Measurements from ENCODE around the gene UBE2J1.
"Not testable (repeated sequence)": the region's sequence is repeated elsewhere in the genome, so short reads cannot be mapped to it uniquely, and the experiment has no call there.

Gene UBE2J1

DNA sequence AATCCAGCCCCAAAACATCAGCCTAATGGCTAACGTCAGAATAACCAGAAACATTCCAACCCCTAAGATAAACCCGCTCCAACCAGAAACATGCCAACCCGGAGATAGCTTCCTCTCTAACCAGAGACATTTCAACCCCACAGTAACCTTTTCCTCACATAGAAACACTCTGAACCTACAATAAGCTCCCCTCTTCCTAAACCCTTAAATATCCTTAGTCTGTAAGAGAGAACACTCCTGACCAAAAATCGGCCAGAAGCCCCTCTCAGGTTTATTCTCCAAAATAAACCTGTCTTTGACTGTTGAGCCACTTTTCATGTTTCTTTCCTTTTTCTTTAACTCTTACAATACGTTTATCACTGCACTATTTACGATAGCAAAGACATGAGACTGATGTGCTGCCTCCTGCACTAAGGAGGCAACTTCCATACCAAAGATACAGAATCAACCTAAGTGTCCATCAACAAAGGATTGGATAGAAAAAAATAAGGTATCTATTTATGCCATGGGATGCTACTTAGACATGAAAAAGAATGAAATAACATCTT, 32.4 kb downstream of the UBE2J1 start:
- no peak for DNase-seq (ENCODE audit: low spot score)

DNA sequence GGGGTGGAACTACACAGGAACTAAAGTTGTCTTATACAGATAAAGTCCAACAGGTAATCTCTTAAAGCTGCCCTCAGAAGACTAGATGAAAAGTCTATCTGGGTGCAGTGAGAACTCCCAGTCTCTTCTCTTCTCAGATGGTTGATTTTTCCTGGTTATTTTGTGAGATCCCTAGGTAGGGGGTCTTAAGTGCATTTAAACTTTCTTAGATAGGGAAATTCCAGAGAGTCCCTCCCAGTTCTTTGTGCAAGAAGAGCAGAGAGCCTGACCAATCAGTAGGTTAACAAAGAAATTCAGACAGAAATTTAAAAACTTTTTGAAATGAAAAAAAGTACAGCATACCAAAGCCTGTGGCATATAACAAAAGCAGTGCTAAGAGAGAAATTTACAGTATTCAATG, 35.5 kb downstream of the UBE2J1 start:
- no peak for DNase-seq (ENCODE audit: low spot score)

DNA sequence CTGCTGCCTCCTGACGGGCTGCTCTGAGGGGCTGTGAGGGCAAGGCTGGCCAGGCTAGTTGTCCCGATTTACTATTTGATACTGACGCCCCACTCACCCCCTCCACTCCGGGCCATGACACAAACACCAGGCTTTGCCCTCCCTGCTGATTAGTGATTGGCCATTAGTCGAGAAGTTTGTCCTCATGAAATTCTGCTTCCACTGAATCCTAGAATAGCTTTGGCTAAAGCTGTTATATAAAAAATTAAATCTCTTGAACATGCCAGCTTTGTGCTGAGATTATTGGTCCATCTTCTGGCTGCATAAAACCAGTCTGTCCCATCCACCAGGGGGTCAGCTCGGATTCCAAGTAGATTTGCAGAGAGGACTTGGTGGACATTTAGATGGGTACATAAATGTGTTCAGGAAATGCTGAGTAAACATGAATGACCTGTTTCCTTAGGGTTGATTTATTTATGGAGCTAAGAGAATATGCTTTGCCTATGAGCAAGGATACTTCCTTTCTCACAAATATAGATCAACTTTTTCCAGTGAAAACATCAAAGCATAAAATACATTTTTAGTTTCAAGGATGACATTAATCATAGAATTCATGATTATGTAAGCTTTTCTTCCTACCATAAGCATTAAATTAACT, 37.2 kb downstream of the UBE2J1 start, which contains the start of gene GABRR2:
TSS of gene GABRR2 (minus strand) at position 51 of the 637 bp plus-strand sequence. CDS start 134 bp downstream, outside the sequence.
- DNase-seq (ENCODE audit: low spot score) = no peak

DNA sequence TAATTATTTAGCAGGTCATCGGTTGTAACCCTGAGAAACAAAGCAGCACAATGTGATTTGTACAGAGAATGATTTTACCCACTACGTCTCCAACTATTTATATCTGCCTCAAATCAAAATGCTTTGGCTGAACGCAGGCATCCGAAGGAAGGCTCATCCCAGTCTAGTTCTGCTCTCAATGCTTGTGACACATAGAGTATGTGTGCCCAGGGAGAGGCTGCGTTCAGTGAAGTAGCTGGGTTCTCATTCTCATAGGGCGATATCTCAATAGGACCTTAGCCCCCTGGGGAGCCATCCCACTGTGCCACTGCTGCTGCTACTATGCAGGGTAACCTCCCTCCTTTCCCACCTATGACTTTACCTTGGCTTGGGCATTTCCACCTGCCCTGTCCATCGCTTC, 37.8 kb downstream of the UBE2J1 start:
- DNase-seq (ENCODE audit: low spot score) = no peak

GRCh38 chr6:89313006-89313405, 39.5 kb downstream of the UBE2J1 start:
- peak; percentile 56 for DNase-seq (ENCODE audit: low spot score)

DNA sequence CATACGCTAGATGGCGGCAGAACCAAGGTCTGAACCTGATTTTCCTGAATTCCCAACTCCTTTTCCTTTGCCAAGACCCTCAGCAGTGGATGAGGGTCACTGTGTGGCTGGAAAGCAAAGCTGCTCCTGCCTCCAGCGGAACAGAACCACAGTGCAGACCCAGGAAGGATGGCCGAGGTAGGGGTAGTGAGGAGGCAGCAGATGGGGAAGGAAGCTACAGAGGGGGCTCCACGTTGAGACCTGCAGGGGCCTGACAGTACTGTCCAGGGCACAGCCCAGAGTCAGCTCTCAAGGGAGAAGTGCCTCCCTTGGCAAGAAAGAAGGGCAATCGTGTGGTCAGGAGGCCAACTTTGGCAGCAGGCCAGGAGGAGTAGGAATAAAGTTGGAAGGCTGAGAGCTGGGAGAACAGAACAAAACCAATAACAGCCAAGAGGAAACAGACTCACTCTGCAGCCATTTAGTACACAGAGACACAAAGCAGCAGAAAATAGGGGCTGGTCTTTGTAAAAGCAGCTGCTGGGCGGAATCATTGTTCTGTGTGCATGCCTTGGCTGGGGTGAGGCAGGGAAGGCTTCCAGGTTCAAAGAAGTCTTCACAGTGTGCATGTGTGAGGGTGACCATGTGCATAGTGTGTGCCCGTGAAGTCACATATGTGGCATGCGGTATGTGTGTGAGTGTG, 40.5 kb downstream of the UBE2J1 start:
- peak; percentile 62 for DNase-seq (ENCODE audit: low spot score)

GRCh38 chr6:89311530-89311852, 41.0 kb downstream of the UBE2J1 start:
- DNase-seq (ENCODE audit: low spot score) = no peak

DNA sequence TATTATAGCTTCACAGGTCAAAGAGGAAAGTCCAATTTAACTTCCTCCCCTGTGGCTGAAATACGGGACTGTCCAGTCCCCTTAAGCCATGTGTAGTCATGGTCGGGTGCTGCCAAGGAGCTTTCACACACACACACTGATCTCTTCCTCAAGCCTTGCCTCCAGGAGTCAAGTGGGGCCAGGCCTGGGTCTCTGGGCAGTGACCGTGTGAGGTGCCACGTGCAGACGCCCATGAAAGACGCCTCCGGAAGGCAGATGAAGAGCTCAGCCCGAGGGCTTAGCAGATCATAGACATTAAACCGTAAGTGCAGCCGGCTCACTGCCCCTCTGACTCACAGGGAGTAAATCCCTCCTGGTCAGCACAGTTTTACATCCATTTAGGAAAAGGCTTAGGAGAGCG, 41.6 kb downstream of the UBE2J1 start:
- peak; percentile 91 for DNase-seq (ENCODE audit: low spot score)

DNA sequence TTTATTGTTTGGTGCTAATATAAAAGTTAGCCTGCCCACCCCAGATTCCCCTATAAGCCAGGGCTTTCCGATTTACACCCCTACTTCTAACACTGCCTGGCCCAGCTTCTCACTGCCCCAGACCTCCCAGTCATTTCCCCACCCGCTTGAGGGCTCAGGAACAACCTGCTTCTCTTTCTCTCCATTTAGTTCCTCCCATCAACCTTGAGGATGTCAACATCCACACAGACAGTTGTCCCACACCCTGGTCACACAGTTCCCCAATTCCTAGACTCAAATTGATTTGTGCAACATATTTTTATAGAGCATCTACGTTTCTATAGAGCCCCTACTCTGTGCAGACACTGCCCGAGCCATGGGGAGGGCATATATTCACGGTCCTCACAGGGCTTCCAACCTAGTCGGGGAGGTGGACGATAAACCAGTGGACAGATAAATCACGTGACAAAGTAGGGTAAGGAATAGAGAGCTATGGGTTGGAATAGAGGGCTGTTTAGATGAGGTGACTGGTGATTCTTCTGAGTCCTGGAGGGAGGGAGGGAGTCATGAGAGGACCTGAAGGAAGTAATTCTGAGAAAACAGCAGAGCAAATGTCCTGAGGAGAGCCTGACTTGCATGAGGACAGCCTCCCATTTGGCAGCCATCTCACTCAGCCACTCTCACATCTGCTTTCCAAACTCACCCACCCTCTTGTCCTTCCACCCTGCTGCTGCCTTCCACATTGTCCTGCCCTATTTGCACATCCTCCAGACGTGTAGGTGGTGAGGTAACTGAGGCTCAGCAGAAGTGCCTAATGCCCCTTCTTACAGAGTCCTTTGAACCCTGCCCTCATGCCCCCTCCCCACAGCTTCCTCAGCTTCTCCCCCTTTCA, 43.8 kb downstream of the UBE2J1 start:
- no peak for DNase-seq (ENCODE audit: low spot score)

- DNase-seq (ENCODE audit: low spot score) = not testable (repeated sequence)
Measured at GRCh38 chr6:89304517-89304916, 48.0 kb downstream of the UBE2J1 start.

- no peak for DNase-seq (ENCODE audit: low spot score)
Measured at GRCh38 chr6:89302936-89303335, 49.6 kb downstream of the UBE2J1 start.

- DNase-seq (ENCODE audit: low spot score) = no peak
Measured at GRCh38 chr6:89302195-89302770, 50.2 kb downstream of the UBE2J1 start.

DNA sequence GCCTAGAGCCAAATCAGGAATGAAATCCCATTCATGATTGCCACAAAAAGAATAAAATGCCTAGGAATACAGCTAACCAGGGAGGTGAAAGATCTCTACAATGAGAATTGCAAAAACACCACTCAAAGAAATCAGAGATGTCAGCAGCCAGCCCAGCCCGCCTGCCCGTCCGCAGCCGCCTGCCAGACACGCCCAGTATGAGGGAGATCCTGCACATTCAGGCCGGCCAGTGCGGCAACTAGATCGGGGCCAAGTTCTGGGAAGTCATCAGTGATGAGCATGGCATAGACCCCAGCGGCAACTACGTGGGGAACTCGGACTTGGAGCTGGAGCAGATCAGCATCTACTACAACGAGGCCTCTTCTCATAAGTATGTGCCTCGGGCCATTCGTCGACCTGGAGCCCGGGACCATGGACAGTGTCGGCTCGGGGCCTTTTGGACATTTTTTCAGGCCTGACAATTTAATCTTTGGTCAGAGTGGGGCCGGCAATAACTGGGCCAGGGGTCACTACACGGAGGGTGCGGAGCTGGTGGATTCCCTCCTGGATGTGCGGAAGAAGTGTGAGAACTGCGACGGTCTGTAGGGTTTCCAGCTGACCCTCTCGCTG, 50.8 kb downstream of the UBE2J1 start:
- DNase-seq (ENCODE audit: low spot score) = no peak

DNA sequence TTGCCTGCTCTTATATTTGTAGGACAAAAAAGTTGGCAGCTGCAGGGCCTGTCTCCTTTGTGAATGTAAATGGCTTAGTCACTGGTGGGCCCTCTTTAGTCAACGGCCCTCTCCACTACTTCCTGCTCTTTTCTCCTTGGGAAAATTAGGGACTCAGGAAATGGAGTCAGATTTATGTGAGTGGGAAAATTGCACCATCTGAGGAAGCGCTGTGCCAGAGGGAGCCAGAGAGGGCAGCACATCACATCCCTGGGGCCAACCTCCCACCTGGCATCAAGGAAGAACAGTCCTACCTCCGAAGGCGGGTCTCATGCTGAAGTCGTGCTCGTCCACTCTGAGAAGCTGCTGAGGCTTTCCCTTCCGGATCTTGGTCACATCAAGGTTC, 53.1 kb downstream of the UBE2J1 start:
- no peak for DNase-seq (ENCODE audit: low spot score)

GRCh38 chr6:89298680-89299465, 53.6 kb downstream of the UBE2J1 start:
- no peak for DNase-seq (ENCODE audit: low spot score)

DNA sequence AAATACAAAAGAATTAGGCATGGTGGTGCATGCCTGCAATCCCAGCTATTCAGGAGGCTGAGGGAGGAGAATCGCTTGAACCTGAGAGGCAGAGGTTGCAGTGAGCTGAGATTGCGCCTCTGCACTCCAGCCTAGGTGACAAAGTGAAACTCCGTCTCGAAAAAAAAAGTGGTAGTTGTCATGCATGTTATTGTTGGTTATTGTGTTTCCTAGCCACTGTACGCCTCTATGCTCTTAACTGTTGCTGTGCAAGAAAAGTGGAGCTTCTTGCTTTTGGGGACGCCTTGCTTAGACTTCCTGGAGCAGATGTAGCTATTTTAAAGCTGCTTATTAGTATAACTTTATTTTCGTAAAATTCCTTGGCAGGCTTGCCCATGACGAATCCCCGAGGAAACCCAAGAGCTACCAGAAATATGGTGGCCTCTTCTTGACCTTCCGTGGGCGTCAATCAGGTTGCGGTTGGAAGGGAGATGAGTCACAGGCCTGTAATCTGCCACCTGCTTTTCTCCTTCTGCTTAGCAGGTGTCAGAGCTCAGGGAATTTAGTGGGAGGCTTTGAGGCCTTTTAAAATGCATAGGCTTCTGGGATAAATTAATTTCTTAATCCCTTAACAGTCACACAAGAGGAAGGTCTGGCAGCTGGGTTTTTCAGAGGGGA, 54.7 kb downstream of the UBE2J1 start:
- peak; percentile 74 for DNase-seq (ENCODE audit: low spot score)

- no peak for DNase-seq (ENCODE audit: low spot score)
Measured at GRCh38 chr6:89295981-89296380, 56.5 kb downstream of the UBE2J1 start.

GRCh38 chr6:89295116-89295515, 57.4 kb downstream of the UBE2J1 start:
- DNase-seq (ENCODE audit: low spot score) = not testable (repeated sequence)

GRCh38 chr6:89291256-89291819, 61.2 kb downstream of the UBE2J1 start:
- DNase-seq (ENCODE audit: low spot score) = no peak

All from COLO829 (cell line).